Endothelial cell of umbilical vein (primary cell): ENCODE data around the gene LRRC42.

Source experiments
- EZH2 ChIP-seq: IDR thresholded peaks from 2 replicates; pipeline ENCODE4 v1.6.1; 2012; ENCODE audit warnings: borderline replicate concordance, low read depth, mild to moderate bottlenecking, moderate library complexity, low read length, inconsistent platforms; ENCODE audit not compliant: severe bottlenecking
- JUN ChIP-seq: IDR thresholded peaks from 2 replicates; pipeline ENCODE4 v1.6.1; 2011; ENCODE audit warnings: borderline replicate concordance, low read depth; ENCODE audit not compliant: insufficient read length, insufficient read depth
- POLR2A ChIP-seq: IDR thresholded peaks from 2 replicates; pipeline ENCODE4 v1.6.1; 2012; ENCODE audit warnings: low read depth, mild to moderate bottlenecking, control low read depth, low read length
- POLR2AphosphoS5 ChIP-seq: IDR thresholded peaks from 2 replicates; pipeline ENCODE4 v1.6.1; 2012; ENCODE audit warnings: low read depth, mild to moderate bottlenecking, control low read depth, low read length, moderate library complexity; ENCODE audit not compliant: insufficient read depth
- TF ChIP-seq, protein P1 (sequence below), 2 donors: IDR thresholded peaks; 1 replicate in 1 of 2; 2 replicates in 1 of 2; pipeline ENCODE4 v1.5.1; 2011; ENCODE audit warnings: low read length in 2 of 2, mild to moderate bottlenecking in 2 of 2, moderate library complexity in 2 of 2, control low read depth in 1 of 2, inconsistent platforms in 1 of 2, low read depth in 1 of 2; ENCODE audit not compliant: insufficient read depth in 1 of 2; ENCODE audit errors: extremely low read depth in 1 of 2

DNA sequence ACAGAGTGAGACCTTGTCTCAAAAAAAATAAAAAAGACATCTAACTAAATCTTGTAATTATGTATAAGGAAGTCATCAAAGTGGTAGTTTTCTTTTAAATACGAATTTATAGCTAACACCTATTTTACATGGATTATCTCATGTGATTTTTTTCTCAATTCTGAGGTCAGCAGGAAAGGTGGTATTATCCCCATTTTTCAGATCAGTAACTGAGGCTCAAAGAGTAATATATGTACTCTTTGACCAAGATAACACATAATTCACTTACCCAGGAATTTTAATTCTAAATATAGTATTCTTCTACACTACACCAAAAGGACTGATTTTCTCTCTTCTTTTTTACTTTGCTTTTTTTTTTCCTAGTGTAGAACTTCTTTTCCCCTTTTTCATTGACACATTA is 9.7 kb upstream of the LRRC42 start:
- TF ChIP-seq, protein P1, sequence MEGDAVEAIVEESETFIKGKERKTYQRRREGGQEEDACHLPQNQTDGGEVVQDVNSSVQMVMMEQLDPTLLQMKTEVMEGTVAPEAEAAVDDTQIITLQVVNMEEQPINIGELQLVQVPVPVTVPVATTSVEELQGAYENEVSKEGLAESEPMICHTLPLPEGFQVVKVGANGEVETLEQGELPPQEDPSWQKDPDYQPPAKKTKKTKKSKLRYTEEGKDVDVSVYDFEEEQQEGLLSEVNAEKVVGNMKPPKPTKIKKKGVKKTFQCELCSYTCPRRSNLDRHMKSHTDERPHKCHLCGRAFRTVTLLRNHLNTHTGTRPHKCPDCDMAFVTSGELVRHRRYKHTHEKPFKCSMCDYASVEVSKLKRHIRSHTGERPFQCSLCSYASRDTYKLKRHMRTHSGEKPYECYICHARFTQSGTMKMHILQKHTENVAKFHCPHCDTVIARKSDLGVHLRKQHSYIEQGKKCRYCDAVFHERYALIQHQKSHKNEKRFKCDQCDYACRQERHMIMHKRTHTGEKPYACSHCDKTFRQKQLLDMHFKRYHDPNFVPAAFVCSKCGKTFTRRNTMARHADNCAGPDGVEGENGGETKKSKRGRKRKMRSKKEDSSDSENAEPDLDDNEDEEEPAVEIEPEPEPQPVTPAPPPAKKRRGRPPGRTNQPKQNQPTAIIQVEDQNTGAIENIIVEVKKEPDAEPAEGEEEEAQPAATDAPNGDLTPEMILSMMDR (IDR thresholded peaks at IDR 0.05; ENCODE audit: extremely low read depth in 1 of 2, insufficient read depth in 1 of 2, low read depth in 1 of 2, low read length in 2 of 2): no peak
- TF ChIP-seq JUN: no peak
- TF ChIP-seq EZH2: no peak
- no peak for TF ChIP-seq POLR2AphosphoS5
- no peak for TF ChIP-seq POLR2A
